Suprapubic skin (tissue), 4 donors: ENCODE data around the gene WIPF2. TPM values are rescaled to one million over a fixed set of nuclear protein-coding genes. Genes with fewer than 3 reads are reported as not detected.

Experiments used
- DNase-seq, 2 donors: peaks; one replicate each; pipeline ENCODE4 v3.0.0-alpha.2; 2019; ENCODE audit warnings: low spot score in 2 of 2
- H3K27ac ChIP-seq: fragments of 200-600 bp; sonication (generic); one replicate; pipeline ENCODE4 v1.5.1; 2019
- H3K27me3 ChIP-seq: fragments of 200-600 bp; sonication (generic); one replicate; pipeline ENCODE4 v1.5.1; 2019
- H3K36me3 ChIP-seq: fragments of 200-600 bp; sonication (generic); one replicate; pipeline ENCODE4 v1.5.1; 2019
- H3K4me1 ChIP-seq: fragments of 200-600 bp; sonication (generic); one replicate; pipeline ENCODE4 v1.5.1; 2019
- H3K4me3 ChIP-seq: fragments of 200-600 bp; sonication (generic); one replicate; pipeline ENCODE4 v1.5.1; 2019; ENCODE audit warnings: mild to moderate bottlenecking
- H3K9me3 ChIP-seq: fragments of 200-600 bp; sonication (generic); one replicate; pipeline ENCODE4 v1.5.1; 2019
- EP300 ChIP-seq: sonication (generic); formaldehyde crosslinking; IDR thresholded peaks from one replicate; pipeline ENCODE4 v1.6.1; 2017; ENCODE audit warnings: antibody characterized with exemption
- POLR2A ChIP-seq, 2 donors: fragments of 450-650 bp; IDR thresholded peaks; one replicate each; pipeline ENCODE4 v1.6.1; 2017; ENCODE audit warnings: antibody characterized with exemption in 2 of 2, mild to moderate bottlenecking in 2 of 2, moderate library complexity in 2 of 2
- POLR2AphosphoS5 ChIP-seq, 3 donors: sonication (generic); formaldehyde crosslinking; IDR thresholded peaks; one replicate each; pipeline ENCODE4 v1.6.1; 2017; ENCODE audit warnings: antibody characterized with exemption in 3 of 3
- WGBS: methylation state at CpG from one replicate; pipeline ENCODE4 v1.1.5; 2018; 5-methylcytosine and 5-hydroxymethylcytosine counted together
- total RNA-seq, 4 donors: library from RNA; depleted of rRNA; stranded (reverse); fragments of >200 nt; gene quantifications; one replicate each; pipeline ENCODE4 v1.1.0, GENCODE V29; 2016
- TF ChIP-seq, protein P1 (sequence below), 2 donors: fragments of 200-600 bp in 1 of 2; fragments of 450-650 bp in 1 of 2; sonication (generic) in 1 of 2; IDR thresholded peaks; one replicate each; pipeline ENCODE4 v1.5.1; 2016 to 2019; ENCODE audit warnings: antibody characterized with exemption in 2 of 2, mild to moderate bottlenecking in 1 of 2, moderate library complexity in 1 of 2

WIPF2 gene
- total RNA-seq, 4 donors from 2014 or later: 18.2 to 25.5 (median 21.6) TPM

- Histone ChIP-seq H3K36me3 (peaks cover 79% of the 10 kb centered on the region), H3K4me1 (no peaks in the 10 kb centered on the region)
- WGBS: 71% methylated on average over 10 of the region's 21 CpGs
Measured at GRCh38 chr17:40264458-40265185, 45.5 kb downstream of the WIPF2 start.

GRCh38 chr17:40265337-40265736 lies 46.2 kb downstream of the WIPF2 start:
- TF ChIP-seq EP300 (no peak), POLR2AphosphoS5 (IDR thresholded peaks at IDR 0.05) (no peak), POLR2A (IDR thresholded peaks at IDR 0.05) (no peak)
- TF ChIP-seq, protein P1, sequence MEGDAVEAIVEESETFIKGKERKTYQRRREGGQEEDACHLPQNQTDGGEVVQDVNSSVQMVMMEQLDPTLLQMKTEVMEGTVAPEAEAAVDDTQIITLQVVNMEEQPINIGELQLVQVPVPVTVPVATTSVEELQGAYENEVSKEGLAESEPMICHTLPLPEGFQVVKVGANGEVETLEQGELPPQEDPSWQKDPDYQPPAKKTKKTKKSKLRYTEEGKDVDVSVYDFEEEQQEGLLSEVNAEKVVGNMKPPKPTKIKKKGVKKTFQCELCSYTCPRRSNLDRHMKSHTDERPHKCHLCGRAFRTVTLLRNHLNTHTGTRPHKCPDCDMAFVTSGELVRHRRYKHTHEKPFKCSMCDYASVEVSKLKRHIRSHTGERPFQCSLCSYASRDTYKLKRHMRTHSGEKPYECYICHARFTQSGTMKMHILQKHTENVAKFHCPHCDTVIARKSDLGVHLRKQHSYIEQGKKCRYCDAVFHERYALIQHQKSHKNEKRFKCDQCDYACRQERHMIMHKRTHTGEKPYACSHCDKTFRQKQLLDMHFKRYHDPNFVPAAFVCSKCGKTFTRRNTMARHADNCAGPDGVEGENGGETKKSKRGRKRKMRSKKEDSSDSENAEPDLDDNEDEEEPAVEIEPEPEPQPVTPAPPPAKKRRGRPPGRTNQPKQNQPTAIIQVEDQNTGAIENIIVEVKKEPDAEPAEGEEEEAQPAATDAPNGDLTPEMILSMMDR (IDR thresholded peaks at IDR 0.05): no peak
- Histone ChIP-seq H3K9me3 (no peaks in the 10 kb centered on the region), H3K4me1 (no peaks in the 10 kb centered on the region), H3K27ac (no peak overlapping the region), H3K36me3 (peaks cover 81% of the 10 kb centered on the region), H3K27me3 (no peaks in the 10 kb centered on the region), H3K4me3 (no peak overlapping the region)
- no peak for DNase-seq
- 92% methylated on average over 5 of the region's 5 CpGs for WGBS

More at GRCh38 chr17:40264458-40265185, 45.5 kb downstream of the WIPF2 start:
- peak in 1 of 2 donors; percentile 44 for DNase-seq
- Histone ChIP-seq H3K27me3 (no peaks in the 10 kb centered on the region), H3K27ac (no peak overlapping the region), H3K9me3 (no peaks in the 10 kb centered on the region), H3K4me3 (no peak overlapping the region)
- TF ChIP-seq, protein P1 (IDR thresholded peaks at IDR 0.05): no peak
- TF ChIP-seq EP300: no peak
- no peak for TF ChIP-seq POLR2A (IDR thresholded peaks at IDR 0.05)
- no peak for TF ChIP-seq POLR2AphosphoS5 (IDR thresholded peaks at IDR 0.05)

GRCh38 chr17:40266882-40267281 lies 47.8 kb downstream of the WIPF2 start:
- WGBS: 86% methylated on average over 6 of the region's 6 CpGs
- TF ChIP-seq, protein P1 (IDR thresholded peaks at IDR 0.05): no peak
- TF ChIP-seq POLR2AphosphoS5 (IDR thresholded peaks at IDR 0.05): no peak
- no peaks in the 10 kb centered on the region for H3K27me3 ChIP-seq
- H3K4me1 ChIP-seq: no peaks in the 10 kb centered on the region
- H3K36me3 ChIP-seq: peaks cover 83% of the 10 kb centered on the region
- H3K9me3 ChIP-seq: no peaks in the 10 kb centered on the region
- H3K27ac ChIP-seq: no peak overlapping the region
- no peak for DNase-seq
- no peak overlapping the region for H3K4me3 ChIP-seq

DNA sequence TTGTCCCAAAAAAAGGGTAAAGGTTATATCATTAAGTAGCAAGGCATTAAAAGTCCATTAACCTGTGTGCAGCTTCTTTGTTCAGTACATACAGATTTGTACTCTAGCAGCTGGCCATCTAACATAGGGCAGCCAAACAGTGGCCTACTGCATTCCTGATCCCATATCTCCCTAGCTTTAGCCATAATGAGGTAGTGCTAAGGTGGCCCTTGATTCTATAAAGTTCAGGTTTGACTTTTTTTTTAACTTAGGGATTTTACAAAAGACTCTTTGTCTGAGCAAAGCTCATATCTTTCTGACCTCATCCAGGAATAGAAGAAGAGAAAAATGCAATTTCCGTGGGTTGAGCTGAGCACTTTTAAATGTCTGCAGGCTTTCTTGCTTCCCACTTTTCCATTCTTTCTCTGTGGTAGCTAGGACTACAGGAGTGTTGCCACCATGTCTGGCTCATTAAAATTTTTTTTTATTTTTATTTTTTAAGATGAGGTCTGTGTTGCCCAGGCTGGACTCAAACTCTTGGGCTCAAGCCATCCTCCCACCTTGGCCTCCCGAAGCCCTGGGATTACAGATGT lies 49.1 kb downstream of the WIPF2 start:
- H3K4me1 ChIP-seq: no peaks in the 10 kb centered on the region
- H3K27ac ChIP-seq: no peak overlapping the region
- DNase-seq: no peak

GRCh38 chr17:40278414-40278813 lies 59.3 kb downstream of the WIPF2 start:
- Histone ChIP-seq H3K4me1 (peaks cover 3% of the 10 kb centered on the region), H3K9me3 (no peaks in the 10 kb centered on the region), H3K27me3 (no peaks in the 10 kb centered on the region), H3K27ac (no peak overlapping the region), H3K36me3 (peaks cover 82% of the 10 kb centered on the region), H3K4me3 (no peak overlapping the region)
- DNase-seq: no peak
- 80% methylated on average over 1 of the region's 1 CpG for WGBS
- no peak for TF ChIP-seq POLR2AphosphoS5 (IDR thresholded peaks at IDR 0.05)

More for the DNA sequence above, 49.1 kb downstream of the WIPF2 start:
- TF ChIP-seq EP300: no peak
- no peak for TF ChIP-seq POLR2AphosphoS5 (IDR thresholded peaks at IDR 0.05)
- TF ChIP-seq POLR2A (IDR thresholded peaks at IDR 0.05): no peak
- TF ChIP-seq, protein P1 (IDR thresholded peaks at IDR 0.05): no peak
- 89% methylated on average over 2 of the region's 2 CpGs for WGBS
- Histone ChIP-seq H3K4me3 (no peak overlapping the region), H3K9me3 (no peaks in the 10 kb centered on the region), H3K27me3 (no peaks in the 10 kb centered on the region), H3K36me3 (peaks cover 83% of the 10 kb centered on the region)
